MM.1S (cell line): ENCODE results near the gene CLIC1.

Source experiments
- DNase-seq: peaks from one replicate; pipeline ENCODE4 v3.0.0-alpha.2; 2015
- H2AFZ ChIP-seq: fragments of 300-600 bp; sonication (generic); 2 replicates; pipeline ENCODE4 v1.6.0; 2016; ENCODE audit warnings: antibody characterized with exemption, low read length
- H3F3A ChIP-seq: fragments of 300-600 bp; sonication (generic); 2 replicates; pipeline ENCODE4 v1.6.1; 2016; ENCODE audit warnings: mild to moderate bottlenecking, antibody characterized with exemption, low read length, moderate library complexity, mixed read lengths; ENCODE audit not compliant: insufficient read depth
- H3K27ac ChIP-seq: fragments of 300-600 bp; sonication (generic); 2 replicates; pipeline ENCODE4 v1.5.1; 2016; ENCODE audit warnings: mild to moderate bottlenecking, low read length
- H3K27me3 ChIP-seq: fragments of 300-600 bp; sonication (generic); replicated peaks from 2 replicates; pipeline ENCODE4 v1.6.0; 2016; ENCODE audit warnings: low read length; ENCODE audit not compliant: insufficient read depth
- H3K36me3 ChIP-seq: fragments of 300-600 bp; sonication (generic); replicated peaks from 2 replicates; pipeline ENCODE4 v1.6.1; 2016; ENCODE audit warnings: mild to moderate bottlenecking, low read length, mixed read lengths; ENCODE audit not compliant: insufficient read depth
- H3K4me1 ChIP-seq: fragments of 300-600 bp; sonication (generic); 2 replicates; pipeline ENCODE4 v1.6.1; 2016; ENCODE audit warnings: low read length, mixed read lengths
- H3K4me2 ChIP-seq: fragments of 300-600 bp; sonication (generic); 2 replicates; pipeline ENCODE4 v1.6.0; 2016; ENCODE audit warnings: low read depth, low read length
- H3K4me3 ChIP-seq: fragments of 300-600 bp; sonication (generic); 2 replicates; pipeline ENCODE4 v1.5.1; 2016; ENCODE audit warnings: low read length, mixed read lengths
- H3K79me2 ChIP-seq: fragments of 300-600 bp; sonication (generic); 2 replicates; pipeline ENCODE4 v1.6.1; 2016; ENCODE audit warnings: mixed run types, low read length, mixed read lengths
- H3K9ac ChIP-seq: fragments of 300-600 bp; sonication (generic); 2 replicates; pipeline ENCODE4 v1.6.1; 2016; ENCODE audit warnings: low read length, mixed read lengths
- H3K9me2 ChIP-seq: fragments of 300-600 bp; sonication (generic); replicated peaks from 2 replicates; pipeline ENCODE4 v1.6.1; 2016; ENCODE audit warnings: mild to moderate bottlenecking, low read length, mixed read lengths; ENCODE audit not compliant: insufficient read depth
- H3K9me3 ChIP-seq: fragments of 300-600 bp; sonication (generic); replicated peaks from 2 replicates; pipeline ENCODE4 v1.6.1; 2016; ENCODE audit warnings: mild to moderate bottlenecking, low read length, mixed read lengths; ENCODE audit not compliant: insufficient read depth
- H4K20me1 ChIP-seq: fragments of 300-600 bp; sonication (generic); 2 replicates; pipeline ENCODE4 v1.6.1; 2016; ENCODE audit warnings: mild to moderate bottlenecking, low read length, moderate library complexity, mixed read lengths; ENCODE audit not compliant: insufficient read depth
- EZH2 ChIP-seq: fragments of 300-600 bp; sonication (generic); optimal IDR thresholded peaks from 2 replicates; pipeline ENCODE3; 2017; ENCODE audit warnings: low read depth, mild to moderate bottlenecking, antibody characterized with exemption, low read length, mixed read lengths
- EZH2phosphoT487 ChIP-seq: fragments of 300-600 bp; sonication (generic); IDR thresholded peaks from 2 replicates; pipeline ENCODE4 v1.6.1; 2018; ENCODE audit warnings: antibody characterized with exemption, low read length
- TF ChIP-seq, protein P1 (sequence below): fragments of 300-600 bp; sonication (generic); IDR thresholded peaks from 2 replicates; pipeline ENCODE4 v1.5.1; 2016; ENCODE audit warnings: antibody characterized with exemption, low read length, mixed read lengths

CLIC1 gene

DNA sequence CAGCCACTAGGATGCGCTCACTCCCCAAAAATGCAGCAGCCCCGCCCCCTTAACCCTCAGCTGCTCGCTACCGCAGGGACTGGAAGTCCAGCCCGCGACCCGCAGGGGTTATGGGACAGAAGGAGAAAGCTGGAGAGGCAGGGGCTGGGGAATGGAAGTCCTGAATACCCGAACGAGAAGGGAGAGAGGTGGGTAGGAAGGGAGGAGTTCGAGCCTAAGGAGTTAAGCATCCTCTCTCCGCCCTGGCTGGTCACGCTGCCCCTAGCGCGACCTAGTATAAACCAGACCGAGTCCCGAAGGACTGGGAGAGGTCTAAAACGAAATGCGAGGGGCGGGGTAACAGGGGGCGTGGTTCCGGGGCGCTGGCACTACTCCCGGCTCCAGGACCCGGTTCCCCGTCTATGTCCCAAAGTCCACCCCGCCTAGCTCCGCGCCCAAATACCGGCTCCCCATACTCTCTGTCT, 6.8 kb downstream of the CLIC1 start:
- DNase-seq: peak; percentile 78
- peaks cover 64% of the 10 kb centered on the region for H3F3A ChIP-seq
- H2AFZ ChIP-seq: peak overlapping the region; percentile 59; the same call in 1 of the 2 replicates
- H3K9me3 ChIP-seq: no peaks in the 10 kb centered on the region
- peak overlapping the region; percentile 86; the same call in 1 of the 2 replicates for H3K27ac ChIP-seq
- H3K79me2 ChIP-seq: peaks cover 31% of the 10 kb centered on the region
- H3K4me2 ChIP-seq: peak overlapping the region; percentile 93
- peak overlapping the region; percentile 81 for H3K4me3 ChIP-seq
- H3K27me3 ChIP-seq: no peaks in the 10 kb centered on the region
- peaks cover 40% of the 10 kb centered on the region for H3K4me1 ChIP-seq
- no peaks in the 10 kb centered on the region for H4K20me1 ChIP-seq
- peaks cover 10% of the 10 kb centered on the region for H3K36me3 ChIP-seq
- TF ChIP-seq EZH2phosphoT487 (no peak), EZH2 (no peak)
- TF ChIP-seq, protein P1, sequence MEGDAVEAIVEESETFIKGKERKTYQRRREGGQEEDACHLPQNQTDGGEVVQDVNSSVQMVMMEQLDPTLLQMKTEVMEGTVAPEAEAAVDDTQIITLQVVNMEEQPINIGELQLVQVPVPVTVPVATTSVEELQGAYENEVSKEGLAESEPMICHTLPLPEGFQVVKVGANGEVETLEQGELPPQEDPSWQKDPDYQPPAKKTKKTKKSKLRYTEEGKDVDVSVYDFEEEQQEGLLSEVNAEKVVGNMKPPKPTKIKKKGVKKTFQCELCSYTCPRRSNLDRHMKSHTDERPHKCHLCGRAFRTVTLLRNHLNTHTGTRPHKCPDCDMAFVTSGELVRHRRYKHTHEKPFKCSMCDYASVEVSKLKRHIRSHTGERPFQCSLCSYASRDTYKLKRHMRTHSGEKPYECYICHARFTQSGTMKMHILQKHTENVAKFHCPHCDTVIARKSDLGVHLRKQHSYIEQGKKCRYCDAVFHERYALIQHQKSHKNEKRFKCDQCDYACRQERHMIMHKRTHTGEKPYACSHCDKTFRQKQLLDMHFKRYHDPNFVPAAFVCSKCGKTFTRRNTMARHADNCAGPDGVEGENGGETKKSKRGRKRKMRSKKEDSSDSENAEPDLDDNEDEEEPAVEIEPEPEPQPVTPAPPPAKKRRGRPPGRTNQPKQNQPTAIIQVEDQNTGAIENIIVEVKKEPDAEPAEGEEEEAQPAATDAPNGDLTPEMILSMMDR: no peak; the same call in 1 of the 2 replicates
- H3K9me2 ChIP-seq: no peaks in the 10 kb centered on the region
- H3K9ac ChIP-seq: peak overlapping the region; percentile 76

DNA sequence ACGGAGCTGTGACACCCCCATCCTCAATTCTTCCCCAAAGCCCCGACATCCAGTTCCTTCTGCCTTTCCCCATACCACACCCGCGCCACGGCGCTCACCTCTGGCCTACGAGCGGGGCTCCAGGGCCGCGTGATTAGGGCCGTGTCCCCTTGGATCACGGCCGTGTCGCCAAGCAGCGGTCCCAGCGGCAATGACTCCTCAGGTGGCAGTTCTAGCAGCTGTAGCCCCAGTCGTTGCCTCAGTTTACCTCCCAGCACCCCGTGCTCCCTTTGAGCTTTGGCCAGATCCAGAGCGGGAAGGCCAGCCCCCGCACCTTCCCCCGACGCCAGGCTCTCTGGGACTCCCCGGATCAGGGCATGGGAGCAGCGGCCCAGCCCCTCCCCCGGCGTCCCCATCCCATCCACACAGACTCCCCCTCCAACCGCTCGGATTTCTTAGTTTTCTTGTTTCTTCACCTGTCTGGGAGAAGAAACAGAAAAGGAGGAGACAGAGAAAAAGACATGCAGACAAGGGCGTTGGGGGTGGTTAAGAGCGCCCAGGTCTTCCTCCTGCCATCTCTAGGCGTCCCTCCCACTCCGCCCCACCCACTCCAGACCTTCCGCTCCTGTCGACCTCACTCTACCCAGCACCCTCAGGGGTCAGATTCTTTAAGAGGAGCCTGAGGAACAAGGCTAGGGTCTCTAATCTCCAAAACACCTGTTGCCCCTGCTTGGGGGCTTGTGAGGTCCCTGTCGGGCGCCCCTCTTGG, 7.4 kb downstream of the CLIC1 start, which contains the start of gene DDAH2:
TSS of gene DDAH2 (minus strand) at position 533 of the 748 bp plus-strand sequence. CDS start at position 395, 138 bp downstream.
- peak within 1 kb of the TSS; percentile 81 for H3K4me3 ChIP-seq
- H3K27me3 ChIP-seq: no peaks in the 10 kb centered on the region
- DNase-seq: no peak
- TF ChIP-seq, protein P1: peak; percentile 91; the same call in 1 of the 2 replicates
- no peak for TF ChIP-seq EZH2phosphoT487
- H3K9me3 ChIP-seq: no peaks in the 10 kb centered on the region
- no peaks in the 10 kb centered on the region for H4K20me1 ChIP-seq
- H3K9me2 ChIP-seq: no peaks in the 10 kb centered on the region
- peaks cover 35% of the 10 kb centered on the region for H3K4me1 ChIP-seq
- H3F3A ChIP-seq: peaks cover 58% of the 10 kb centered on the region
- H3K79me2 ChIP-seq: peaks cover 25% of the 10 kb centered on the region
- peak within 1 kb of the TSS; percentile 93 for H3K4me2 ChIP-seq
- H3K27ac ChIP-seq: peak within 1 kb of the TSS; percentile 86
- peaks cover 7% of the 10 kb centered on the region for H3K36me3 ChIP-seq
- H3K9ac ChIP-seq: peak within 1 kb of the TSS; percentile 76
- peak within 1 kb of the TSS; percentile 59 for H2AFZ ChIP-seq

DNA sequence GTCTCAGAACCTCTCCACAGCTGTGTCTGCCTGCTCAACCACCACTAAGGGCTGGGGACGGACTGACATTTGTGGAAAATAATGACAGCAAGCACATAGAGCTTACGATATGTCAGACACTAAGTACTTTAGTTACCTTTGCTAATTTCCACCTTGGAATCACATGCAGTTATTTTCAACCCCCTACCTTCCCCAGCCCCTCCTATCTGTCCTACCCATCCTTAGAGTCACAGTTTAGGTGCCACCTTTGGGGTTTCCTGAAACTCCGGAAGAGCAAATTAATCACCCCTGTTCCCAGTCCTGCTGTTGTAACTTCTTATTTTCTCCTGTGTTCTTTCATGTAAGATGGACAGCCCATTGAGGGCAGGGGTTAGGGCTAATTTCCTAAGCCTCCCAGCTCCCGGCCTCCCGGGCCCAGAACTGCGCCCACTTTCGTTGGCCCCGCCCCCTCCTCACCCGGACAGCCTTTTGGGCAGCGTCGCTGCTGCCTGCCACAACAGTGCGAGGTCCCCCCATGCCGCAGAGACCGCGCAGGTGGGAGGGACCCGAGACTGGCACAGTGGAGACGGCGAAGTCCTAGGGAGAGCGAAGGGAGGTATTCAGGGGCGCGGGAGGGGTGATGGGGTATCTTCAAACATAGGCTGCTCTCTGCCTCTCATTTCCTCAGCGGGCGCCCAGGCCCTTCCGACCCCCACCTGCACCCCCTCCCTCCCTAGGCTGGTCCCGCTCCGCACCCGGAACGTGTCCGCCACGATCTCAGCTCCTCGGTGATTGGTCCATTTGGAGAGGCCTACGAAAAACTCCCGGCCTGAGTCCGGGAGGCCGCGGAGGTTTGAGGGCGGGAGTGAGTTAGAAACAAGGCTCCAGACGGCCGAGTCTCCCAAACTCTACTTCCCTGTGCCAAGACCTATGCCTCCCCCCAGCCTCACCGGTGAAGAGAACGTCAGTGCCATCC, 8.3 kb downstream of the CLIC1 start:
- Histone ChIP-seq H3K79me2 (peaks cover 16% of the 10 kb centered on the region), H3K27me3 (no peaks in the 10 kb centered on the region), H3K4me2 (peak overlapping the region; percentile 93), H2AFZ (peak overlapping the region; percentile 44; the same call in 1 of the 2 replicates), H3F3A (peaks cover 55% of the 10 kb centered on the region), H3K9me3 (no peaks in the 10 kb centered on the region), H3K4me3 (no peak overlapping the region; the same call in 1 of the 2 replicates), H3K9ac (peak overlapping the region; percentile 30; the same call in 1 of the 2 replicates), H4K20me1 (no peaks in the 10 kb centered on the region), H3K36me3 (no peaks in the 10 kb centered on the region; the same call in none of the 2 replicates), H3K27ac (peak overlapping the region; percentile 86), H3K9me2 (no peaks in the 10 kb centered on the region), H3K4me1 (peaks cover 29% of the 10 kb centered on the region)
- peak; percentile 73 for DNase-seq
- TF ChIP-seq, protein P1: no peak
- TF ChIP-seq EZH2 (no peak), EZH2phosphoT487 (no peak)
